Activated naive CD4-positive, alpha-beta T cell treated with anti-CD3 and anti-CD28 coated beads, Interleukin-2, amount 50 U/mL, for 16 hours (primary cell): Measurements from ENCODE around the gene DLAT.
"Not testable (repeated sequence)": the region's sequence is repeated elsewhere in the genome, so short reads cannot be mapped to it uniquely, and the experiment has no call there.

Experiments
- DNase-seq: peaks from one replicate; pipeline ENCODE4 v3.0.0-alpha.2; 2020

The DLAT gene

DNA sequence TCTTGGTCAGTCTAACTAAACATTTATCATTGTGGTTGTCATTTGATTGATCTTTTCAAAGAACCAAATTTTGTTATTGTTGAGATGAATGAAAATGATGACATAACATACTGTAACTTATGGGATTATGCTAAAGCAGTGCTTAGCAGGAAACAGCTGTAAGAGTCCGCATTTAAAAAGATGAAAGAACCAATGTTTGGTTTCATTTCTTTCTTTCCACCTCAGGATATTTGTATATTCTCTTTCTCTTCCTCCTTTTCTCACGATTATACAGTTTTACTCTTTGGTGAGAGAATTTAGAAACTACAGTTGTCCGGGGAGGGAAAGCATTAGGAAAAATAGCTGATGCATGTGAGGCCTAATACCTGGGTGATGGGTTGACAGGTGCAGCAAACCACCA, 25.5 kb downstream of the DLAT start:
- DNase-seq = no peak

GRCh38 chr11:112051768-112052167, 26.6 kb downstream of the DLAT start:
- no peak for DNase-seq

DNA sequence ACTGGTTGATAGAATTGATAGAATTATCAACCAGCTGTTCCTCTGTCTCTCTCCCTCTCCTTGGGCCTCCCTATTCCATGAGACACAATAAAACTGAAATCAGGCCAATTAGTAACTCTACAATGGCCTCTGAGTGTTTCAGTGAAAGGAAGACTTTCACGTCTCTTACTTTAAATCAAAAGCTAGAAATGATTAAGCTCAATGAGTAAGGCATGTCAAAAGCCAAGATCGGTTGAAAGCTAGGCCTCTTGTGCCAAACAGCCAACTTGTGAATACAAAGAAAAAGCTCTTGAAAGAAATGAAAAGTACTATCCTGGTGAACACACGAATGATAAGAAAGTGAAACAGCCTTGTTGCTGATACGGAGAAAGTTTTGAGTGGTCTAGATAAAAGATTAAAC, 32.0 kb downstream of the DLAT start:
- no peak for DNase-seq

DNA sequence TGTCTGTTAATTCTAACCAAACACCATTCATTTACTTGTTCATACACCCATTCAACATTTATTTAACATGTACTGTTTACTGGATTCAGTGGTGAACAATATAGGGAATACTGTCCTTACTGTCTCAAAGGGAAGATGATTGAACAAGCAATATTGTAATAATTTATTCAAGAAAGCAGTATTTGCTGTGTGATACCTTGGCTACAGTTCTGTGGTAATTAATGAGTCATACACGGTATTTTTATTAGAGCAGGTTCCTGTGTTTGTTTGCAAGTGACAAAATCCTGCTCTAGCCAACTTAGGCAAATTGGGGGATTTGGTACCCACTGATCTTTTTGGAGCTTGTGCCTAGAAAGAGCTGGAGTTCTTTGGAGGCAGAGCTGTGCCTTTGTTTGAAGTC, 32.9 kb downstream of the DLAT start:
- no peak for DNase-seq

- no peak for DNase-seq
Measured at GRCh38 chr11:112062923-112063322, 37.7 kb downstream of the DLAT start.

GRCh38 chr11:112073941-112074811, 49.0 kb downstream of the DLAT start, which contains the start of the genes NKAPD1 and PIH1D2:
NKAPD1 (plus strand) TSS chr11:112074299; CDS start chr11:112075575, 1,276 bp downstream.
PIH1D2 (minus strand) TSS chr11:112074017; CDS start chr11:112073174, 843 bp downstream.
- peak; percentile 77 for DNase-seq

GRCh38 chr11:112082729-112083128, 57.5 kb downstream of the DLAT start:
- peak; percentile 17 for DNase-seq

DNA sequence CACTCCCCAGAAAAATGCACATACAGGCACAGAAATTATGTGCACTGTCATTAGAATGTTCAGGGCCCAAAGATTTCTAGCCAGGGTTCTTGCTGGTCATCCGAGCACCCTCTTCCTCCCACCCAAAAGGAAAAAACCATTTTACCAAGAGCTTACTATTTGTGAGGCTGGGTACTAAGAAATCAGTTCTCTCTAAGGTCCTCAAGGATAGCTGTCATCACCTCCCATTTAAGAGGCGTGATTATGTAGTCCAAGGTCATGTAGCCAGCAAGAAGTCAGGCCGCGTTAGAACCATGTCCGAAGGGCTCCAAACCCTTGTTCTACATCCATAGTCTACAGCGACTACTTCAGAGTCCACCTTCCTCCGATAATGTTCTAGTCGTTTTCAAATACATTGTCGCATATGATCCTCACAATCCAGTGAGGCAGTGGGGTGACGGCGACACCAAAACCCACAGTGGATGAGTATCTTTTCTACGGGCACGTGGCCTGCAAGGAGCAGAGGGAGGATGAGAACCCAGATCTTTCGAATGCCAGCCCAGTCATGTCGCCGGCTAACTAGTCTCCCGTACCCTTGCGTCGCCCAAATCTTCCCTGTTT, 60.7 kb downstream of the DLAT start:
- peak; percentile 54 for DNase-seq

GRCh38 chr11:112086422-112087191, 61.4 kb downstream of the DLAT start, which contains the start of the genes SDHD and TIMM8B:
SDHD (plus strand) TSS chr11:112086873; CDS start chr11:112086908, 35 bp downstream.
TIMM8B (minus strand) TSS chr11:112086756; CDS start chr11:112086723, 33 bp downstream.
- peak; percentile 92 for DNase-seq

GRCh38 chr11:112087212-112087611, 62.0 kb downstream of the DLAT start:
- DNase-seq = no peak

GRCh38 chr11:112095302-112095701, 70.1 kb downstream of the DLAT start:
- DNase-seq = not testable (repeated sequence)

GRCh38 chr11:112096194-112096593, 71.0 kb downstream of the DLAT start:
- no peak for DNase-seq

- DNase-seq = no peak
Measured at GRCh38 chr11:112097734-112098528, 72.7 kb downstream of the DLAT start.

- no peak for DNase-seq
Measured at GRCh38 chr11:112100462-112100861, 75.3 kb downstream of the DLAT start.

- DNase-seq = no peak
Measured at GRCh38 chr11:112103446-112103845, 78.2 kb downstream of the DLAT start.

- no peak for DNase-seq
Measured at GRCh38 chr11:112106070-112106469, 80.9 kb downstream of the DLAT start.
